ENCODE data around the gene TMEM135. TPM values are rescaled to one million over a fixed set of nuclear protein-coding genes. Genes with fewer than 3 reads are reported as not detected.

TMEM135 gene
- total RNA-seq, 1 donor from 2014 or later = 46.4 TPM

DNA sequence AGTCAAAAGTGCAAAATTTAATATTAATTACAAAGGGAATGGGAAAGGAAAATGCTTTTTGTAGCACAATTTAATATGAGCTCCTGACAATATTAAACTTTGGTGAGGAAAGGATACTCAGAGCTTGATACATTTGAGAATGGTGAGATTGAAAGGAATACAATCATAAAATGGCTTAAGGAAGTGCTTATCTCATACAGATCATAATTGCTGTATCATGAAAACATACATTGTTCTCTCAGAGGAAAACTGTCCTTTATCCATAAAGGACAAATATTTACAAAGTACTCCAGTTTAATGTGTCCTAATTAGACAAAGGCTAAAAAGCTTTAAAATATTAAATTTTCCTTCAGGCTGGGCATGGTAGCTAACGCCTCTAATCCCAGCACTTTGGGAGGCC is 260.4 kb downstream of the TMEM135 start:
- DNase-seq (ENCODE audit: low spot score) = no peak
- H3K4me1 Mint-ChIP-seq = peaks cover 17% of the 10 kb centered on the region

DNA sequence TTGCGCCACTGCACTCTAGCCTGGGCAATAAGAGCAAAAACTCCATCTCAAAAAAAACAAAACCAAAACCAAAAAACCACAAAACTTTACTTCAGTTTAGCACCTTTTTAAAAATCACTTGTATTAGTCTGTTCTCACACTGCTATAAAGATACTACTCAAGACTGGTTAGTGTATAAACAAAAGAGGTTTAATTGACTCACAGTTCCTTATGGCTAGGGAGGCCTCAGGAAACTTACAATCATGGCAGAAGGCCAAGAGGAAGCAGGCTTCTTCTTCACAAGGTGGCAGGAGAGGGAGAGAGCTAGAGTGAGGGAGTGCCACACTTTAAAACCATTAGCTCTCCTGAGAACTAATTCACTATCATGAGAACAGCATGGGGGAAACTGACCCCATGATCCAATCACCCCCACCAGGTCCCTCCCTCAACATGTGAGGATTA is 261.3 kb downstream of the TMEM135 start:
- Histone ChIP-seq H3K27me3 (no peaks in the 10 kb centered on the region), H3K4me2 (no peak overlapping the region), H3K4me3 (no peak overlapping the region), H3K36me3 (no peaks in the 10 kb centered on the region), H3F3A (ENCODE audit: low read depth) (no peaks in the 10 kb centered on the region), H2AFZ (replicated peaks) (no peak overlapping the region), H3K9ac (no peak overlapping the region), H3K79me2 (ENCODE audit: low read depth) (no peaks in the 10 kb centered on the region), H3K9me3 (ENCODE audit: low read depth) (no peaks in the 10 kb centered on the region), H3K4me1 (peaks cover 11% of the 10 kb centered on the region), H3K27ac (no peak overlapping the region), H4K20me1 (ENCODE audit: low read depth) (no peaks in the 10 kb centered on the region)
- TF ChIP-seq, protein P1, sequence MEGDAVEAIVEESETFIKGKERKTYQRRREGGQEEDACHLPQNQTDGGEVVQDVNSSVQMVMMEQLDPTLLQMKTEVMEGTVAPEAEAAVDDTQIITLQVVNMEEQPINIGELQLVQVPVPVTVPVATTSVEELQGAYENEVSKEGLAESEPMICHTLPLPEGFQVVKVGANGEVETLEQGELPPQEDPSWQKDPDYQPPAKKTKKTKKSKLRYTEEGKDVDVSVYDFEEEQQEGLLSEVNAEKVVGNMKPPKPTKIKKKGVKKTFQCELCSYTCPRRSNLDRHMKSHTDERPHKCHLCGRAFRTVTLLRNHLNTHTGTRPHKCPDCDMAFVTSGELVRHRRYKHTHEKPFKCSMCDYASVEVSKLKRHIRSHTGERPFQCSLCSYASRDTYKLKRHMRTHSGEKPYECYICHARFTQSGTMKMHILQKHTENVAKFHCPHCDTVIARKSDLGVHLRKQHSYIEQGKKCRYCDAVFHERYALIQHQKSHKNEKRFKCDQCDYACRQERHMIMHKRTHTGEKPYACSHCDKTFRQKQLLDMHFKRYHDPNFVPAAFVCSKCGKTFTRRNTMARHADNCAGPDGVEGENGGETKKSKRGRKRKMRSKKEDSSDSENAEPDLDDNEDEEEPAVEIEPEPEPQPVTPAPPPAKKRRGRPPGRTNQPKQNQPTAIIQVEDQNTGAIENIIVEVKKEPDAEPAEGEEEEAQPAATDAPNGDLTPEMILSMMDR (IDR thresholded peaks at IDR 0.05) = no peak
- TF ChIP-seq EZH2phosphoT487 (IDR thresholded peaks at IDR 0.05) (no peak), EZH2 (IDR thresholded peaks at IDR 0.05) (no peak)
- DNase-seq (ENCODE audit: low spot score) = no peak
- Mint-ChIP-seq H3K27ac (no peak overlapping the region), H3K9me3 (no peaks in the 10 kb centered on the region), H3K4me1 (peaks cover 14% of the 10 kb centered on the region), H3K4me3 (no peak overlapping the region), H3K27me3 (ENCODE audit: insufficient read depth, low read depth) (peaks cover 2% of the 10 kb centered on the region), H3K36me3 (peaks cover 2% of the 10 kb centered on the region)

More for the DNA sequence above, 260.4 kb downstream of the TMEM135 start:
- Histone ChIP-seq H3K36me3 (no peaks in the 10 kb centered on the region), H3K4me3 (no peak overlapping the region), H3K9me3 (ENCODE audit: low read depth) (no peaks in the 10 kb centered on the region), H3K4me1 (peaks cover 11% of the 10 kb centered on the region), H3K4me2 (no peak overlapping the region), H3F3A (ENCODE audit: low read depth) (no peaks in the 10 kb centered on the region), H4K20me1 (ENCODE audit: low read depth) (no peaks in the 10 kb centered on the region), H3K9ac (no peak overlapping the region), H3K79me2 (ENCODE audit: low read depth) (no peaks in the 10 kb centered on the region), H3K27me3 (no peaks in the 10 kb centered on the region), H2AFZ (replicated peaks) (no peak overlapping the region), H3K27ac (no peak overlapping the region)
- H3K27me3 Mint-ChIP-seq (ENCODE audit: insufficient read depth, low read depth) = peaks cover 2% of the 10 kb centered on the region
- no peaks in the 10 kb centered on the region for H3K9me3 Mint-ChIP-seq
- no peak overlapping the region for H3K4me3 Mint-ChIP-seq
- no peaks in the 10 kb centered on the region for H3K36me3 Mint-ChIP-seq
- TF ChIP-seq EZH2phosphoT487 (IDR thresholded peaks at IDR 0.05) = no peak
- TF ChIP-seq, protein P1 (IDR thresholded peaks at IDR 0.05) = no peak
- no peak for TF ChIP-seq EZH2 (IDR thresholded peaks at IDR 0.05)
- no peak overlapping the region for H3K27ac Mint-ChIP-seq

DNA sequence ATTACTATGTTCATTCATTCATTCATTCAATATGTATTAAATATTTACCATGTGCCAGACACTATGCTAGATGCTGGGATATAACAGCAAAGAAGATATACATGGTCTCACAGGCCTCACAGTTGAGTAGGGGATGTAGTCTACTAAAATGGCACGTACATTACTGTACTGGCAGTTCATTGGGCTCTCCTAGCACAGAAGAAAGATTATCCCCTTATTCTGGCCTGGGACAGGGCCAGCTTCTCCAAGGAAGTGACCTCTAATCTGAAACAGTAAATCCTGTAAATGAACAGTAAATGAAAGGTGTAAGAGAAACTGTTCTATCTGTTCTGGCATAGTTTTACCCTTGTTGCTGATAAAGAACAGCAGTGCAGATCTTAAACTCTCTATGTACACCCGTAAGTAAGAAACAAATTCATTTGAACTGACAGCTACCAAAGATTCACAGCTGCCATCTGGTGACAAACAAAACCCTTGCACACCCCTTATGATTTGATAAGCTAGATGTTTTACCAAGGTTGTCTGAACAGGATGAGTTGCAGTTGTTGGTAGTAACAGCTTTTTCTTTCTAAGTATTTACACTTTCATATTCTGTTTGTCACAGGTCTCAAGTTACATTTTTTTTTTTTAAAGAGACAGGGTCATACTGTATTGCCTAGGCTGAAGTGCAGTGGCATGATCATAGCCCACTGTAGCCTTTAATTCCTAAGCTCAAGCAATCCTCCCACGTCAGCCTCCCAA is 263.1 kb downstream of the TMEM135 start:
- H3K4me1 ChIP-seq = peaks cover 5% of the 10 kb centered on the region
- H4K20me1 ChIP-seq (ENCODE audit: low read depth) = no peaks in the 10 kb centered on the region
- no peaks in the 10 kb centered on the region for H3F3A ChIP-seq (ENCODE audit: low read depth)
- Mint-ChIP-seq H3K27ac (no peak overlapping the region), H3K36me3 (peaks cover 2% of the 10 kb centered on the region), H3K9me3 (no peaks in the 10 kb centered on the region), H3K4me3 (no peak overlapping the region), H3K4me1 (peaks cover 8% of the 10 kb centered on the region), H3K27me3 (ENCODE audit: insufficient read depth, low read depth) (no peaks in the 10 kb centered on the region)
- H3K27me3 ChIP-seq = no peaks in the 10 kb centered on the region
- TF ChIP-seq, protein P1 (IDR thresholded peaks at IDR 0.05) = no peak
- no peak for TF ChIP-seq EZH2 (IDR thresholded peaks at IDR 0.05)
- TF ChIP-seq EZH2phosphoT487 (IDR thresholded peaks at IDR 0.05) = no peak
- H3K27ac ChIP-seq = no peak overlapping the region
- no peaks in the 10 kb centered on the region for H3K36me3 ChIP-seq
- no peaks in the 10 kb centered on the region for H3K79me2 ChIP-seq (ENCODE audit: low read depth)
- H3K4me2 ChIP-seq = no peak overlapping the region
- DNase-seq (ENCODE audit: low spot score) = no peak
- H2AFZ ChIP-seq (replicated peaks) = no peak overlapping the region
- no peaks in the 10 kb centered on the region for H3K9me3 ChIP-seq (ENCODE audit: low read depth)
- H3K9ac ChIP-seq = no peak overlapping the region
- no peak overlapping the region for H3K4me3 ChIP-seq

Measured in neural progenitor cell (in vitro differentiated cells).